Left lobe of liver (tissue), 1 donor: ENCODE measurements around the gene CD209. TPM values are rescaled to one million over a fixed set of nuclear protein-coding genes. Genes with fewer than 3 reads are reported as not detected.

ENCODE experiments used
- total RNA-seq: library from RNA; stranded (reverse); gene quantifications from one replicate; pipeline ENCODE4 v1.2.1, GENCODE V29; 2021
- donor health status: DM: no; HTN: yes; CAD: no.

The CD209 gene
- total RNA-seq, 1 donor from 2014 or later: 1.2 TPM

Other genes starting within 250 kb of the CD209 start
- 31.3 TPM for gene ZNF358, start 231.4 kb downstream of the CD209 start, total RNA-seq
- gene MCOLN1, start 224.9 kb downstream of the CD209 start, total RNA-seq: 25.7 TPM
- gene PNPLA6, start 211.8 kb downstream of the CD209 start, total RNA-seq: 57.9 TPM
- 40.8 TPM for gene CAMSAP3, start 151.7 kb downstream of the CD209 start, total RNA-seq
- gene XAB2, start 118.0 kb downstream of the CD209 start, total RNA-seq: 21.2 TPM
- gene PET100, start 117.7 kb downstream of the CD209 start, total RNA-seq: 75.6 TPM
- 1.7 TPM for gene PCP2, start 113.8 kb downstream of the CD209 start, total RNA-seq
- 48.0 TPM for gene STXBP2, start 110.4 kb downstream of the CD209 start, total RNA-seq
- gene RETN, start 78.5 kb downstream of the CD209 start, total RNA-seq: not detected
- gene MCEMP1, start 70.4 kb downstream of the CD209 start, total RNA-seq: 0.18 TPM
- gene TRAPPC5, start 66.7 kb downstream of the CD209 start, total RNA-seq: 53.7 TPM
- 0.45 TPM for gene FCER2, start 45.4 kb downstream of the CD209 start, total RNA-seq
- 34.3 TPM for gene CLEC4G, start 15.4 kb downstream of the CD209 start, total RNA-seq
- 13.2 TPM for gene CLEC4M, start 15.7 kb upstream of the CD209 start, total RNA-seq
- 4.8 TPM for gene EVI5L, start 82.7 kb upstream of the CD209 start, total RNA-seq
- 0.15 TPM for gene PRR36, start 126.9 kb upstream of the CD209 start, total RNA-seq
- 4.3 TPM for gene LRRC8E, start 141.0 kb upstream of the CD209 start, total RNA-seq
- 20.8 TPM for gene MAP2K7, start 156.3 kb upstream of the CD209 start, total RNA-seq
- gene TGFBR3L, start 167.3 kb upstream of the CD209 start, total RNA-seq: 3.4 TPM
- gene SNAPC2, start 172.8 kb upstream of the CD209 start, total RNA-seq: 4.1 TPM
- gene CTXN1, start 178.6 kb upstream of the CD209 start, total RNA-seq: not detected
- 33.5 TPM for gene TIMM44, start 196.1 kb upstream of the CD209 start, total RNA-seq